Fibroblast of lung (primary cell): ENCODE data around the gene CAPRIN1. TPM values are rescaled to one million over a fixed set of nuclear protein-coding genes. Genes with fewer than 3 reads are reported as not detected.

Experiments
- DNase-seq, 2 donors: peaks; one replicate each; pipeline versions ENCODE4 v3.0.0 to v3.0.0-alpha.2; 2010; ENCODE audit warnings: low read depth in 2 of 2
- H2AFZ ChIP-seq: 2 replicates; pipeline ENCODE4 v1.5.1; 2012; ENCODE audit warnings: low read length, control low read depth, inconsistent platforms
- H3K27ac ChIP-seq: 2 replicates; pipeline ENCODE4 v1.5.1; 2011; ENCODE audit warnings: low read length, control low read depth; ENCODE audit not compliant: insufficient read depth
- H3K27me3 ChIP-seq: 2 replicates; pipeline ENCODE4 v1.5.1; 2011; ENCODE audit warnings: mild to moderate bottlenecking, low read length; ENCODE audit not compliant: control insufficient read depth, insufficient read depth
- H3K36me3 ChIP-seq: 2 replicates; pipeline ENCODE4 v1.5.1; 2011; ENCODE audit warnings: low read length; ENCODE audit not compliant: control insufficient read depth, insufficient read depth
- H3K4me1 ChIP-seq: 2 replicates; pipeline ENCODE4 v1.5.1; 2011; ENCODE audit warnings: low read length; ENCODE audit not compliant: control insufficient read depth, insufficient read depth; ENCODE audit errors: extremely low read depth
- H3K4me2 ChIP-seq: 2 replicates; pipeline ENCODE4 v1.5.1; 2011; ENCODE audit warnings: low read length, control low read depth; ENCODE audit not compliant: insufficient read depth; ENCODE audit errors: extremely low read depth
- H3K4me3 ChIP-seq, 4 experiments: fragments of 200-600 bp in 1 of 4; sonication (generic) in 1 of 4; replicated peaks in 1 of 4; 2 replicates each; pipeline ENCODE4 v1.5.1; 2011 to 2016; ENCODE audit warnings: low read length in 4 of 4, low read depth in 3 of 4, mild to moderate bottlenecking in 3 of 4, control low read depth in 2 of 4, inconsistent platforms in 1 of 4, mixed read lengths in 1 of 4; ENCODE audit not compliant: insufficient read depth in 1 of 4; ENCODE audit errors: control extremely low read depth in 1 of 4
- H3K79me2 ChIP-seq: 2 replicates; pipeline ENCODE4 v1.5.1; 2012; ENCODE audit warnings: mild to moderate bottlenecking, low read length, inconsistent platforms; ENCODE audit not compliant: control insufficient read depth, insufficient read depth
- H3K9ac ChIP-seq: 2 replicates; pipeline ENCODE4 v1.5.1; 2011; ENCODE audit warnings: mild to moderate bottlenecking, low read length, control low read depth; ENCODE audit not compliant: insufficient read depth
- H3K9me3 ChIP-seq: 2 replicates; pipeline ENCODE4 v1.5.1; 2012; ENCODE audit warnings: low read depth, low read length; ENCODE audit not compliant: control insufficient read depth, insufficient read depth
- H4K20me1 ChIP-seq: 2 replicates; pipeline ENCODE4 v1.5.1; 2011; ENCODE audit warnings: low read length; ENCODE audit not compliant: control insufficient read depth, insufficient read depth; ENCODE audit errors: extremely low read depth
- CTCF ChIP-seq, 2 donors: IDR thresholded peaks in 1 of 2; conservative IDR thresholded peaks in 1 of 2; 1 replicate in 1 of 2; 2 replicates in 1 of 2; pipeline ENCODE4 v1.5.1; 2011 to 2012; ENCODE audit warnings: low read length in 2 of 2, control low read depth in 1 of 2, inconsistent platforms in 1 of 2, low read depth in 1 of 2, mild to moderate bottlenecking in 1 of 2
- EZH2 ChIP-seq: IDR thresholded peaks from 2 replicates; pipeline ENCODE4 v1.5.1; 2012; ENCODE audit warnings: low read length, control low read depth, mild to moderate bottlenecking; ENCODE audit errors: missing control alignments
- polyA plus RNA-seq, 2 donors: library from polyadenylated mRNA; depleted of rRNA in 1 of 2; stranded (reverse) in 1 of 2; unstranded in 1 of 2; fragments of >200 nt; gene quantifications; 2 replicates each; pipeline ENCODE4 v1.2.1, GENCODE V29; 2011 to 2012; ENCODE audit warnings: missing spikeins in 1 of 2
- total RNA-seq: library from RNA; depleted of rRNA; stranded (reverse); fragments of >200 nt; gene quantifications from 2 replicates; pipeline ENCODE4 v1.2.1, GENCODE V29; 2014

CAPRIN1 gene
- total and polyA plus RNA-seq, 2 donors (not counting 1 experiment from before 2014, with no cell fraction given) = 203 to 220 TPM

GRCh38 chr11:34028425-34028824 lies 23.1 kb upstream of the CAPRIN1 start:
- no peaks in the 10 kb centered on the region for H3K9me3 ChIP-seq
- no peaks in the 10 kb centered on the region for H3K27me3 ChIP-seq
- no peak overlapping the region for H3K9ac ChIP-seq
- TF ChIP-seq CTCF (conservative IDR thresholded peaks at IDR 0.05 in 1 of 2, IDR thresholded peaks at IDR 0.05 in 1 of 2; ENCODE audit: low read depth in 1 of 2, low read length in 2 of 2) (no peak), EZH2 (no peak)
- peak in 1 of 2 donors; percentile 20 for DNase-seq
- H3K36me3 ChIP-seq = no peaks in the 10 kb centered on the region
- H2AFZ ChIP-seq = no peak overlapping the region
- no peak overlapping the region for H3K27ac ChIP-seq
- H3K4me3 ChIP-seq = no peak overlapping the region
- no peak overlapping the region for H3K4me2 ChIP-seq
- H3K79me2 ChIP-seq = no peaks in the 10 kb centered on the region
- no peaks in the 10 kb centered on the region for H3K4me1 ChIP-seq
- H4K20me1 ChIP-seq = no peaks in the 10 kb centered on the region

- no peak for DNase-seq
- H3K4me2 ChIP-seq = no peak overlapping the region
- H3K4me1 ChIP-seq = no peaks in the 10 kb centered on the region
- TF ChIP-seq CTCF (conservative IDR thresholded peaks at IDR 0.05 in 1 of 2, IDR thresholded peaks at IDR 0.05 in 1 of 2; ENCODE audit: low read depth in 1 of 2, low read length in 2 of 2) = no peak
- TF ChIP-seq EZH2 = no peak
- H2AFZ ChIP-seq = no peak overlapping the region
- H3K79me2 ChIP-seq = no peaks in the 10 kb centered on the region
- no peak overlapping the region for H3K9ac ChIP-seq
- no peak overlapping the region for H3K4me3 ChIP-seq
- H3K27me3 ChIP-seq = no peaks in the 10 kb centered on the region
- H3K27ac ChIP-seq = no peak overlapping the region
- H3K9me3 ChIP-seq = no peaks in the 10 kb centered on the region
- no peaks in the 10 kb centered on the region for H4K20me1 ChIP-seq
- no peaks in the 10 kb centered on the region for H3K36me3 ChIP-seq
Observed at GRCh38 chr11:34029176-34029575, 22.4 kb upstream of the CAPRIN1 start.

- Histone ChIP-seq H2AFZ (no peak overlapping the region), H3K4me1 (no peaks in the 10 kb centered on the region), H3K27me3 (no peaks in the 10 kb centered on the region), H3K4me2 (no peak overlapping the region), H3K4me3 (no peak overlapping the region), H4K20me1 (no peaks in the 10 kb centered on the region), H3K9ac (no peak overlapping the region), H3K79me2 (no peaks in the 10 kb centered on the region), H3K27ac (no peak overlapping the region), H3K9me3 (no peaks in the 10 kb centered on the region), H3K36me3 (no peaks in the 10 kb centered on the region)
- TF ChIP-seq EZH2 (no peak), CTCF (conservative IDR thresholded peaks at IDR 0.05 in 1 of 2, IDR thresholded peaks at IDR 0.05 in 1 of 2; ENCODE audit: low read depth in 1 of 2, low read length in 2 of 2) (no peak)
- no peak for DNase-seq
Observed at GRCh38 chr11:34030382-34030781, 21.1 kb upstream of the CAPRIN1 start.
